Muscle of arm (tissue), 12 donors: ENCODE results near the gene POGZ. TPM values are rescaled to one million over a fixed set of nuclear protein-coding genes. Genes with fewer than 3 reads are reported as not detected.
"Not testable (repeated sequence)": the region's sequence is repeated elsewhere in the genome, so short reads cannot be mapped to it uniquely, and the experiment has no call there.

ENCODE experiments used
- DNase-seq: peaks from one replicate; pipeline ENCODE4 v3.0.0-alpha.2; 2013
- polyA plus RNA-seq, 12 donors: library from polyadenylated mRNA; unstranded; fragments of 120-200 nt; gene quantifications; one replicate each; pipeline ENCODE4 v1.2.1, GENCODE V29; 2013; ENCODE audit not compliant: insufficient read length in 12 of 12

POGZ gene
- polyA plus RNA-seq, 12 donors: 49.0 to 118 (median 64.5) TPM; not detected in 1

GRCh38 chr1:151479462-151479861 lies 20.2 kb upstream of the POGZ start:
- DNase-seq: no peak

GRCh38 chr1:151478923-151479322 lies 19.6 kb upstream of the POGZ start:
- no peak for DNase-seq

- DNase-seq: no peak
Measured at GRCh38 chr1:151478140-151478812, 19.0 kb upstream of the POGZ start.

GRCh38 chr1:151477066-151477465 lies 17.8 kb upstream of the POGZ start:
- DNase-seq: no peak

- DNase-seq: no peak
Measured at GRCh38 chr1:151476083-151476482, 16.8 kb upstream of the POGZ start.

- no peak for DNase-seq
Measured at GRCh38 chr1:151475175-151475574, 15.9 kb upstream of the POGZ start.

- no peak for DNase-seq
Measured at GRCh38 chr1:151474745-151475144, 15.5 kb upstream of the POGZ start.

- DNase-seq: peak; percentile 74
Measured at GRCh38 chr1:151472856-151473731, 13.8 kb upstream of the POGZ start.

- DNase-seq: no peak
Measured at GRCh38 chr1:151465026-151465425, 5.7 kb upstream of the POGZ start.

- no peak for DNase-seq
Measured at GRCh38 chr1:151461694-151462093, 2.4 kb upstream of the POGZ start.

GRCh38 chr1:151458802-151459330 lies 428 bp downstream of the POGZ start:
- peak; percentile 60 for DNase-seq

- peak; percentile 87 for DNase-seq
Measured at GRCh38 chr1:151457911-151458801, 1.1 kb downstream of the POGZ start.

- DNase-seq: no peak
Measured at GRCh38 chr1:151455966-151456365, 3.3 kb downstream of the POGZ start.

GRCh38 chr1:151455231-151455630 lies 4.1 kb downstream of the POGZ start:
- DNase-seq: no peak

- DNase-seq: no peak
Measured at GRCh38 chr1:151447696-151448095, 11.6 kb downstream of the POGZ start.

- no peak for DNase-seq
Measured at GRCh38 chr1:151444783-151445177, 14.5 kb downstream of the POGZ start.

GRCh38 chr1:151443846-151444782 lies 15.2 kb downstream of the POGZ start:
- DNase-seq: peak; percentile 55

GRCh38 chr1:151437396-151437795 lies 21.9 kb downstream of the POGZ start:
- not testable (repeated sequence) for DNase-seq

GRCh38 chr1:151436985-151437384 lies 22.3 kb downstream of the POGZ start:
- DNase-seq: no peak

GRCh38 chr1:151435174-151435573 lies 24.1 kb downstream of the POGZ start:
- DNase-seq: no peak

GRCh38 chr1:151433827-151434226 lies 25.5 kb downstream of the POGZ start:
- not testable (repeated sequence) for DNase-seq
